Esophagus muscularis mucosa (tissue), 4 donors: ENCODE data around the gene CLDN34. TPM values are rescaled to one million over a fixed set of nuclear protein-coding genes. Genes with fewer than 3 reads are reported as not detected.

Source experiments
- DNase-seq: peaks from one replicate; pipeline ENCODE4 v3.0.0-alpha.2; 2017; ENCODE audit errors: extremely low spot score
- H3K27ac ChIP-seq, 4 donors: fragments of 200-600 bp; sonication (generic); replicated peaks in 1 of 4; 1 replicate in 3 of 4; 2 replicates in 1 of 4; pipeline ENCODE4 v1.5.1; 2016 to 2019; ENCODE audit warnings: mild to moderate bottlenecking in 1 of 4
- H3K27me3 ChIP-seq, 4 donors: fragments of 200-600 bp; sonication (generic); one replicate each; pipeline versions ENCODE4 v1.5.1 to v1.6.0; 2016 to 2019
- H3K36me3 ChIP-seq, 4 donors: fragments of 200-600 bp; sonication (generic); one replicate each; pipeline ENCODE4 v1.5.1; 2016 to 2019
- H3K4me1 ChIP-seq, 4 donors: fragments of 200-600 bp; sonication (generic); one replicate each; pipeline ENCODE4 v1.5.1; 2016 to 2019
- H3K4me3 ChIP-seq, 4 donors: fragments of 200-600 bp; sonication (generic); 1 replicate in 2 of 4; 2 replicates in 2 of 4; pipeline ENCODE4 v1.5.1; 2016 to 2019; ENCODE audit warnings: mild to moderate bottlenecking in 4 of 4, moderate library complexity in 1 of 4
- H3K9me3 ChIP-seq, 4 donors: fragments of 200-600 bp; sonication (generic); 1 replicate in 3 of 4; 2 replicates in 1 of 4; pipeline ENCODE4 v1.5.1; 2016 to 2019
- EP300 ChIP-seq: sonication (generic); formaldehyde crosslinking; IDR thresholded peaks from one replicate; pipeline ENCODE4 v1.6.1; 2017; ENCODE audit warnings: antibody characterized with exemption
- POLR2A ChIP-seq: fragments of 450-650 bp; IDR thresholded peaks from one replicate; pipeline ENCODE4 v1.6.1; 2017; ENCODE audit warnings: antibody characterized with exemption, moderate library complexity, mild to moderate bottlenecking, low read depth
- POLR2AphosphoS5 ChIP-seq, 2 donors: sonication (generic); formaldehyde crosslinking; IDR thresholded peaks; one replicate each; pipeline ENCODE4 v1.6.1; 2017; ENCODE audit warnings: antibody characterized with exemption in 2 of 2
- WGBS: methylation state at CpG from one replicate; pipeline ENCODE4 v1.1.5; 2018; 5-methylcytosine and 5-hydroxymethylcytosine counted together
- intact Hi-C: fragments of 100-400 bp; cut with DNase I; formaldehyde crosslinking; loops from one replicate; pipeline ENCODE4 v1.15.1; 2023
- total RNA-seq, 4 donors: library from RNA; depleted of rRNA; stranded (reverse); fragments of >200 nt; gene quantifications; one replicate each; pipeline versions ENCODE4 v1.1.0 to v1.2.1, GENCODE V29; 2016
- TF ChIP-seq, protein P1 (sequence below), 3 experiments: fragments of 200-600 bp in 2 of 3; fragments of 450-650 bp in 1 of 3; sonication (generic) in 2 of 3; IDR thresholded peaks; one replicate each; pipeline ENCODE4 v1.5.1; 2017 to 2019; ENCODE audit warnings: antibody characterized with exemption in 3 of 3, mild to moderate bottlenecking in 2 of 3, moderate library complexity in 1 of 3

CLDN34 gene
- total RNA-seq, 4 donors from 2014 or later, result 0.66 TPM; not detected in 3

DNA sequence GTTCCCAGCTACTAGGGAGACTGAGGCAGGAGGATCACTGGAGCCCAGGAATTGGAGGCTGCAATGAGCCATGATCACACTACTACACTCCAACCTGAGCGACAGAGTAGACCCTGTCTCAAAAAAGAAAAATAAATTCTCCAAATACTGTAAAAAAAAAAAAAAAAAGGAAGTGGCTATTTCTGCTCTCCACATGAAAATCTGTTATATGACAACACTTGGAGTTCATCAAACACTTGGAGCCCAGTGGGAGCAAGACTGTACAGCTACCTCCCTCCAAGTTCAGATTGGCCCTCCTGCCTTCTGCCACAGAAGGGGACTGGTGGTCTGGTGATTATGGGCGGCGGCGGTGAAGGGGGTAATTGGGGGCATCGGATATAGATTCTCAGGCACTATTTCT is 9.0 kb upstream of the CLDN34 start:
- H3K4me1 ChIP-seq, result no peaks in the 10 kb centered on the region
- no peak for TF ChIP-seq POLR2A
- no peak for TF ChIP-seq EP300
- TF ChIP-seq, protein P1, sequence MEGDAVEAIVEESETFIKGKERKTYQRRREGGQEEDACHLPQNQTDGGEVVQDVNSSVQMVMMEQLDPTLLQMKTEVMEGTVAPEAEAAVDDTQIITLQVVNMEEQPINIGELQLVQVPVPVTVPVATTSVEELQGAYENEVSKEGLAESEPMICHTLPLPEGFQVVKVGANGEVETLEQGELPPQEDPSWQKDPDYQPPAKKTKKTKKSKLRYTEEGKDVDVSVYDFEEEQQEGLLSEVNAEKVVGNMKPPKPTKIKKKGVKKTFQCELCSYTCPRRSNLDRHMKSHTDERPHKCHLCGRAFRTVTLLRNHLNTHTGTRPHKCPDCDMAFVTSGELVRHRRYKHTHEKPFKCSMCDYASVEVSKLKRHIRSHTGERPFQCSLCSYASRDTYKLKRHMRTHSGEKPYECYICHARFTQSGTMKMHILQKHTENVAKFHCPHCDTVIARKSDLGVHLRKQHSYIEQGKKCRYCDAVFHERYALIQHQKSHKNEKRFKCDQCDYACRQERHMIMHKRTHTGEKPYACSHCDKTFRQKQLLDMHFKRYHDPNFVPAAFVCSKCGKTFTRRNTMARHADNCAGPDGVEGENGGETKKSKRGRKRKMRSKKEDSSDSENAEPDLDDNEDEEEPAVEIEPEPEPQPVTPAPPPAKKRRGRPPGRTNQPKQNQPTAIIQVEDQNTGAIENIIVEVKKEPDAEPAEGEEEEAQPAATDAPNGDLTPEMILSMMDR (IDR thresholded peaks at IDR 0.05), result no peak
- TF ChIP-seq POLR2AphosphoS5 (IDR thresholded peaks at IDR 0.05), result no peak
- no peak overlapping the region for H3K27ac ChIP-seq
- WGBS, result 96% methylated on average over 5 of the region's 5 CpGs
- no peaks in the 10 kb centered on the region for H3K27me3 ChIP-seq
- H3K9me3 ChIP-seq, result peaks cover 0 to 9% (median 0%) of the 10 kb centered on the region in 4 donors
- intact Hi-C loops, result no loop called here
- no peak for DNase-seq
- H3K36me3 ChIP-seq, result no peaks in the 10 kb centered on the region
- no peak overlapping the region for H3K4me3 ChIP-seq

- DNase-seq, result no peak
- TF ChIP-seq, protein P1 (IDR thresholded peaks at IDR 0.05), result no peak
- no peak for TF ChIP-seq EP300
- TF ChIP-seq POLR2A, result no peak
- TF ChIP-seq POLR2AphosphoS5 (IDR thresholded peaks at IDR 0.05), result no peak
- Histone ChIP-seq H3K27me3 (no peaks in the 10 kb centered on the region), H3K4me3 (no peak overlapping the region), H3K36me3 (no peaks in the 10 kb centered on the region), H3K9me3 (peaks cover 0 to 3% (median 0%) of the 10 kb centered on the region in 4 donors), H3K4me1 (no peaks in the 10 kb centered on the region), H3K27ac (no peak overlapping the region)
- WGBS, result 76% methylated on average over 5 of the region's 5 CpGs
- intact Hi-C loops, result no loop called here
These were observed 5.4 kb upstream of the CLDN34 start for GRCh38 chrX:9961750-9962149.

GRCh38 chrX:9977635-9978034 is 10.5 kb downstream of the CLDN34 start:
- H3K36me3 ChIP-seq, result no peaks in the 10 kb centered on the region
- H3K4me3 ChIP-seq, result no peak overlapping the region
- 59% methylated on average over 3 of the region's 3 CpGs for WGBS
- H3K27ac ChIP-seq, result no peak overlapping the region
- no peaks in the 10 kb centered on the region for H3K4me1 ChIP-seq
- no peaks in the 10 kb centered on the region for H3K27me3 ChIP-seq
- intact Hi-C loops, result no loop called here
- H3K9me3 ChIP-seq, result peaks cover 0 to 7% (median 0%) of the 10 kb centered on the region in 4 donors
- no peak for DNase-seq
- TF ChIP-seq, protein P1 (IDR thresholded peaks at IDR 0.05), result no peak
- TF ChIP-seq POLR2AphosphoS5 (IDR thresholded peaks at IDR 0.05), result no peak
- no peak for TF ChIP-seq EP300
- no peak for TF ChIP-seq POLR2A

GRCh38 chrX:9980401-9980800 is 13.2 kb downstream of the CLDN34 start:
- Histone ChIP-seq H3K27ac (no peak overlapping the region), H3K27me3 (no peaks in the 10 kb centered on the region), H3K36me3 (no peaks in the 10 kb centered on the region), H3K9me3 (no peaks in the 10 kb centered on the region), H3K4me3 (no peak overlapping the region), H3K4me1 (no peaks in the 10 kb centered on the region)
- WGBS, result 68% methylated on average over 7 of the region's 7 CpGs
- DNase-seq, result no peak
- intact Hi-C loops, result no loop called here
- TF ChIP-seq EP300 (no peak), POLR2A (no peak), POLR2AphosphoS5 (IDR thresholded peaks at IDR 0.05) (no peak)
- TF ChIP-seq, protein P1 (IDR thresholded peaks at IDR 0.05), result no peak

DNA sequence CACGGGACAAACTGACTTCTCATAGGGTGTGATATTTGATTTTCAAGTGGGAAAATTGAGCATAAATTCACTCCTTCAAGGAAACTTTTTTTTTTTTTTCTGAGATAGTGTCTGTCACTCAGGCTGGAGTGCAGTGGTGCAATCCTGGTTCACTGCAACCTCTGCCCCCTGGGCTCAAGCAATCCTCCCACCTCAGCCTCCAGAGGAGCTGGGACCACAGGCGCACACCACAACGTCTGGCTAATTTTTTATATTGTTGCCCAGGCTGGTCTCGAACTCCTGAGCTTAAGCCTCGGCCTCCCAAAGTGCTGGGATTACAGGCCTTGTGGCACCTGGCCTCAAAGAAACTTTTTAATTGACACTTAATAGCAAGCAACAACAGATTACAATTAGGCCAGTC is 13.8 kb downstream of the CLDN34 start:
- Histone ChIP-seq H3K27ac (no peak overlapping the region), H3K36me3 (no peaks in the 10 kb centered on the region), H3K4me3 (no peak overlapping the region), H3K4me1 (no peaks in the 10 kb centered on the region), H3K9me3 (no peaks in the 10 kb centered on the region), H3K27me3 (no peaks in the 10 kb centered on the region)
- TF ChIP-seq POLR2A (no peak), EP300 (no peak), POLR2AphosphoS5 (IDR thresholded peaks at IDR 0.05) (no peak)
- TF ChIP-seq, protein P1 (IDR thresholded peaks at IDR 0.05), result no peak
- 81% methylated on average over 5 of the region's 5 CpGs for WGBS
- no peak for DNase-seq
- intact Hi-C loops, result no loop called here
